NCI-H128 (cell line): ENCODE data around the gene CHPF.

Experiments used
- DNase-seq: peaks from one replicate; lab custom pipeline; 2025; ENCODE audit not compliant: unreplicated experiment; lab: John Stamatoyannopoulos, UW

CHPF gene

GRCh38 chr2:219552382-219553167 lies 9.0 kb upstream of the CHPF start:
- peak; percentile 71 for DNase-seq

- DNase-seq: no peak
Observed at GRCh38 chr2:219551441-219552381, 8.1 kb upstream of the CHPF start.

GRCh38 chr2:219549619-219550018 lies 6.0 kb upstream of the CHPF start:
- DNase-seq: no peak

- no peak for DNase-seq
Observed at GRCh38 chr2:219548990-219549389, 5.4 kb upstream of the CHPF start.

GRCh38 chr2:219547621-219548020 lies 4.0 kb upstream of the CHPF start:
- DNase-seq: no peak

GRCh38 chr2:219545943-219546352 lies 2.3 kb upstream of the CHPF start:
- DNase-seq: no peak

- no peak for DNase-seq
Observed at GRCh38 chr2:219545295-219545942, 1.8 kb upstream of the CHPF start.

- no peak for DNase-seq
Observed at GRCh38 chr2:219544567-219544966, 958 bp upstream of the CHPF start.

- no peak for DNase-seq
Observed at GRCh38 chr2:219542931-219543595, 546 bp downstream of the CHPF start.

- DNase-seq: peak; percentile 56
Observed at GRCh38 chr2:219541611-219542180, 1.9 kb downstream of the CHPF start.

- no peak for DNase-seq
Observed at GRCh38 chr2:219540784-219541504, 2.7 kb downstream of the CHPF start.

GRCh38 chr2:219539926-219540678 lies 3.5 kb downstream of the CHPF start:
- DNase-seq: no peak

GRCh38 chr2:219538956-219539788 lies 4.4 kb downstream of the CHPF start:
- no peak for DNase-seq

- DNase-seq: no peak
Observed at GRCh38 chr2:219538504-219538951, 5.1 kb downstream of the CHPF start.

- no peak for DNase-seq
Observed at GRCh38 chr2:219537657-219538488, 5.7 kb downstream of the CHPF start.

GRCh38 chr2:219536967-219537366 lies 6.6 kb downstream of the CHPF start:
- DNase-seq: no peak

GRCh38 chr2:219536425-219536824 lies 7.2 kb downstream of the CHPF start:
- DNase-seq: no peak
